KBM-7 (cell line): ENCODE measurements around the gene NPR1.
A peak's percentile ranks its signal among the peaks of the same experiment; 100 is the strongest.
"Not testable (repeated sequence)": the region's sequence is repeated elsewhere in the genome, so short reads cannot be mapped to it uniquely, and the experiment has no call there.

ENCODE experiments used
- DNase-seq: peaks from one replicate; pipeline ENCODE4 v3.0.0-alpha.2; 2015
- in situ Hi-C: fragments of 300-500 bp; cut with MboI; formaldehyde crosslinking; loops from 2 replicates; pipeline ENCODE4 v1.14.3; 2020; ENCODE audit warnings: low sequenced_read_pairs, low pct_unique_long_range_greater_than_20kb, mixed read lengths

The NPR1 gene

GRCh38 chr1:153648000-153648643 lies 30.4 kb upstream of the NPR1 start:
- in situ Hi-C loops, result no loop called here
- no peak for DNase-seq

GRCh38 chr1:153649137-153649862 lies 29.2 kb upstream of the NPR1 start:
- in situ Hi-C loops, result no loop called here
- no peak for DNase-seq

GRCh38 chr1:153649863-153650235 lies 28.6 kb upstream of the NPR1 start:
- DNase-seq, result no peak
- in situ Hi-C loops, result no loop called here

GRCh38 chr1:153651771-153652170 lies 26.7 kb upstream of the NPR1 start:
- in situ Hi-C loops, result no loop called here
- DNase-seq, result no peak

GRCh38 chr1:153652805-153653500 lies 25.5 kb upstream of the NPR1 start:
- no peak for DNase-seq
- in situ Hi-C loops, result no loop called here

GRCh38 chr1:153655333-153655732 lies 23.2 kb upstream of the NPR1 start:
- in situ Hi-C loops, result no loop called here
- no peak for DNase-seq

- in situ Hi-C loops, result no loop called here
- peak; percentile 93 for DNase-seq
Observed at GRCh38 chr1:153658400-153659174, 19.9 kb upstream of the NPR1 start, which contains the start of gene SNAPIN. TSS of gene SNAPIN (plus strand) at chr1:153658703. CDS start at chr1:153658744, 41 bp downstream.

- DNase-seq, result no peak
Observed at GRCh38 chr1:153659175-153659534, 19.3 kb upstream of the NPR1 start.

GRCh38 chr1:153659656-153660055 lies 18.8 kb upstream of the NPR1 start:
- DNase-seq, result no peak
- in situ Hi-C loops, result no loop called here

More at GRCh38 chr1:153659175-153659534, 19.3 kb upstream of the NPR1 start:
- in situ Hi-C loops, result no loop called here

- in situ Hi-C loops, result no loop called here
- DNase-seq, result no peak
Observed at GRCh38 chr1:153661111-153661708, 17.3 kb upstream of the NPR1 start.

GRCh38 chr1:153662269-153662668 lies 16.2 kb upstream of the NPR1 start:
- in situ Hi-C loops, result no loop called here

GRCh38 chr1:153663211-153663610 lies 15.3 kb upstream of the NPR1 start:
- no peak for DNase-seq
- in situ Hi-C loops, result no loop called here

More at GRCh38 chr1:153662269-153662668, 16.2 kb upstream of the NPR1 start:
- DNase-seq, result no peak

- no peak for DNase-seq
- in situ Hi-C loops, result no loop called here
Observed at GRCh38 chr1:153667439-153667838, 11.0 kb upstream of the NPR1 start.

- in situ Hi-C loops, DNase-seq: not testable (repeated sequence)
Observed at GRCh38 chr1:153668672-153669071, 9.8 kb upstream of the NPR1 start.

- no peak for DNase-seq
- in situ Hi-C loops, result no loop called here
Observed at GRCh38 chr1:153669606-153670005, 8.9 kb upstream of the NPR1 start.

- in situ Hi-C loops, result no loop called here
- DNase-seq, result no peak
Observed at GRCh38 chr1:153670257-153670858, 8.1 kb upstream of the NPR1 start.

GRCh38 chr1:153670859-153671627 lies 7.4 kb upstream of the NPR1 start, which contains the start of gene ILF2:
TSS of gene ILF2 (minus strand) at chr1:153670993. CDS start at chr1:153670922, 71 bp downstream.
- in situ Hi-C loops, result no loop called here
- DNase-seq, result peak; percentile 100
